Testis (tissue), 3 donors: ENCODE data around the gene BRPF1. TPM values are rescaled to one million over a fixed set of nuclear protein-coding genes. Genes with fewer than 3 reads are reported as not detected.
A peak's percentile ranks its signal among the peaks of the same experiment; 100 is the strongest.

Source experiments
- DNase-seq: peaks from one replicate; pipeline ENCODE4 v3.0.0-alpha.2; 2019
- H3K27ac ChIP-seq, 2 donors: fragments of 200-600 bp; sonication (generic); one replicate each; pipeline ENCODE4 v1.5.1; 2019
- H3K27me3 ChIP-seq: fragments of 200-600 bp; sonication (generic); one replicate; pipeline ENCODE4 v1.5.1; 2019
- H3K36me3 ChIP-seq: fragments of 200-600 bp; sonication (generic); one replicate; pipeline ENCODE4 v1.5.1; 2017; ENCODE audit warnings: low read depth; ENCODE audit errors: missing control alignments
- H3K4me1 ChIP-seq: fragments of 200-600 bp; sonication (generic); one replicate; pipeline ENCODE4 v1.5.1; 2019
- H3K4me3 ChIP-seq, 2 donors: fragments of 200-600 bp; sonication (generic); one replicate each; pipeline ENCODE4 v1.5.1; 2017 to 2019
- H3K9me3 ChIP-seq: fragments of 200-600 bp; sonication (generic); one replicate; pipeline ENCODE4 v1.5.1; 2017
- POLR2A ChIP-seq: fragments of 450-650 bp; IDR thresholded peaks from one replicate; pipeline ENCODE4 v1.6.1; 2017; ENCODE audit warnings: antibody characterized with exemption, mild to moderate bottlenecking, moderate library complexity
- WGBS, 2 donors: methylation state at CpG; one replicate each; pipeline ENCODE4 v1.1.5; 2018; 5-methylcytosine and 5-hydroxymethylcytosine counted together
- intact Hi-C: fragments of 100-400 bp; cut with DNase I; formaldehyde crosslinking; loops from one replicate; pipeline ENCODE4 v1.15.1; 2023; ENCODE audit warnings: low total_unique reads
- polyA plus RNA-seq: library from polyadenylated mRNA; stranded (reverse); fragments of 350-450 nt; fragmentation: Illumina TruSeq; extraction: RNeasy Lipid Tissue Mini Kit (QIAGEN cat#74804); gene quantifications from one replicate; pipeline ENCODE4 v1.2.3, GENCODE V29; 2014; ENCODE audit warnings: low read depth, low replicate concordance; ENCODE audit not compliant: insufficient read depth
- total RNA-seq, 2 donors: library from RNA; depleted of rRNA; stranded (reverse); fragments of >200 nt; gene quantifications; one replicate each; pipeline ENCODE4 v1.2.3, GENCODE V29; 2016
- TF ChIP-seq, protein P1 (sequence below), 3 experiments: fragments of 450-650 bp in 2 of 3; fragments of 200-600 bp in 1 of 3; sonication (generic) in 1 of 3; IDR thresholded peaks; one replicate each; pipeline ENCODE4 v1.5.1; 2016 to 2019; ENCODE audit warnings: antibody characterized with exemption in 3 of 3, mild to moderate bottlenecking in 2 of 3, moderate library complexity in 1 of 3

BRPF1 gene
- total and polyA plus RNA-seq, 3 donors from 2014 or later = 47.4 to 58.4 (median 55.1) TPM

- intact Hi-C loops = no loop called here
- Histone ChIP-seq H3K4me3 (no peak overlapping the region), H3K4me1 (peaks cover 19% of the 10 kb centered on the region), H3K27ac (no peak overlapping the region), H3K9me3 (no peaks in the 10 kb centered on the region), H3K36me3 (no peaks in the 10 kb centered on the region), H3K27me3 (no peaks in the 10 kb centered on the region)
- WGBS, 2 donors = 90 to 95% methylated on average over 2 of the region's 2 CpGs
- DNase-seq = no peak
- TF ChIP-seq, protein P1, sequence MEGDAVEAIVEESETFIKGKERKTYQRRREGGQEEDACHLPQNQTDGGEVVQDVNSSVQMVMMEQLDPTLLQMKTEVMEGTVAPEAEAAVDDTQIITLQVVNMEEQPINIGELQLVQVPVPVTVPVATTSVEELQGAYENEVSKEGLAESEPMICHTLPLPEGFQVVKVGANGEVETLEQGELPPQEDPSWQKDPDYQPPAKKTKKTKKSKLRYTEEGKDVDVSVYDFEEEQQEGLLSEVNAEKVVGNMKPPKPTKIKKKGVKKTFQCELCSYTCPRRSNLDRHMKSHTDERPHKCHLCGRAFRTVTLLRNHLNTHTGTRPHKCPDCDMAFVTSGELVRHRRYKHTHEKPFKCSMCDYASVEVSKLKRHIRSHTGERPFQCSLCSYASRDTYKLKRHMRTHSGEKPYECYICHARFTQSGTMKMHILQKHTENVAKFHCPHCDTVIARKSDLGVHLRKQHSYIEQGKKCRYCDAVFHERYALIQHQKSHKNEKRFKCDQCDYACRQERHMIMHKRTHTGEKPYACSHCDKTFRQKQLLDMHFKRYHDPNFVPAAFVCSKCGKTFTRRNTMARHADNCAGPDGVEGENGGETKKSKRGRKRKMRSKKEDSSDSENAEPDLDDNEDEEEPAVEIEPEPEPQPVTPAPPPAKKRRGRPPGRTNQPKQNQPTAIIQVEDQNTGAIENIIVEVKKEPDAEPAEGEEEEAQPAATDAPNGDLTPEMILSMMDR (IDR thresholded peaks at IDR 0.05) = no peak
- TF ChIP-seq POLR2A = no peak
Measured at GRCh38 chr3:9748031-9748430, 16.5 kb downstream of the BRPF1 start.

GRCh38 chr3:9749296-9749644 lies 17.7 kb downstream of the BRPF1 start:
- no peaks in the 10 kb centered on the region for H3K36me3 ChIP-seq
- H3K27me3 ChIP-seq = no peaks in the 10 kb centered on the region
- intact Hi-C loops = no loop called here
- DNase-seq = no peak
- peak overlapping the region; percentile 79 to 90 for H3K27ac ChIP-seq
- 3% methylated on average over 19 of the region's 19 CpGs; no CpG with 5 or more reads in 1 of the 2 donors for WGBS, 2 donors
- H3K4me1 ChIP-seq = peaks cover 19% of the 10 kb centered on the region
- no peak for TF ChIP-seq POLR2A
- TF ChIP-seq, protein P1 (IDR thresholded peaks at IDR 0.05) = no peak
- H3K4me3 ChIP-seq = peak overlapping the region; percentile 68 to 71
- no peaks in the 10 kb centered on the region for H3K9me3 ChIP-seq

GRCh38 chr3:9749645-9750555 lies 18.4 kb downstream of the BRPF1 start, which contains the start of gene OGG1:
Gene OGG1, plus strand, starts transcription at chr3:9749952. Its CDS starts 335 bp downstream, at chr3:9750287.
- Histone ChIP-seq H3K27ac (peak within 1 kb of the TSS; percentile 79 to 90), H3K9me3 (no peaks in the 10 kb centered on the region), H3K4me1 (peaks cover 23% of the 10 kb centered on the region), H3K4me3 (peak within 1 kb of the TSS; percentile 68 to 71), H3K27me3 (no peaks in the 10 kb centered on the region), H3K36me3 (no peaks in the 10 kb centered on the region)
- TF ChIP-seq, protein P1 (IDR thresholded peaks at IDR 0.05) = peak in 2 of 3 experiments; percentile 5 to 24
- no peak for TF ChIP-seq POLR2A
- intact Hi-C loops = no loop called here
- DNase-seq = peak; percentile 99
- WGBS, 2 donors = 0% methylated on average over 46 to 58 of the region's 60 CpGs

GRCh38 chr3:9750556-9751411 lies 19.2 kb downstream of the BRPF1 start:
- Histone ChIP-seq H3K4me1 (peaks cover 24% of the 10 kb centered on the region), H3K27me3 (no peaks in the 10 kb centered on the region)
- intact Hi-C loops = no loop called here

More at GRCh38 chr3:9750556-9751411, 19.2 kb downstream of the BRPF1 start:
- no peak for DNase-seq
- no peaks in the 10 kb centered on the region for H3K36me3 ChIP-seq
- WGBS, 2 donors = 26% methylated on average over 17 of the region's 17 CpGs
- no peaks in the 10 kb centered on the region for H3K9me3 ChIP-seq
- TF ChIP-seq, protein P1 (IDR thresholded peaks at IDR 0.05) = no peak
- no peak for TF ChIP-seq POLR2A
- peak overlapping the region; percentile 68 to 71 for H3K4me3 ChIP-seq
- peak overlapping the region in 1 of 2 donors; percentile 90 for H3K27ac ChIP-seq
